ENCODE measurements around the gene EYA4. TPM values are rescaled to one million over a fixed set of nuclear protein-coding genes. Genes with fewer than 3 reads are reported as not detected.
"Not testable (repeated sequence)": the region's sequence is repeated elsewhere in the genome, so short reads cannot be mapped to it uniquely, and the experiment has no call there.

The EYA4 gene
- total RNA-seq, 1 donor from 2014 or later, result 0.40 TPM

GRCh38 chr6:133394630-133395029 is 153.5 kb downstream of the EYA4 start:
- H3K4me3 Mint-ChIP-seq, result no peak overlapping the region
- no peak overlapping the region for H3K27ac Mint-ChIP-seq
- no peaks in the 10 kb centered on the region for H3K9me3 Mint-ChIP-seq
- ATAC-seq (ENCODE audit: low read depth) (no peak), DNase-seq (no peak)
- POLR2A ChIA-PET, result no interaction called here
- CTCF ChIA-PET, result no interaction called here
- TF ChIP-seq, protein P1, sequence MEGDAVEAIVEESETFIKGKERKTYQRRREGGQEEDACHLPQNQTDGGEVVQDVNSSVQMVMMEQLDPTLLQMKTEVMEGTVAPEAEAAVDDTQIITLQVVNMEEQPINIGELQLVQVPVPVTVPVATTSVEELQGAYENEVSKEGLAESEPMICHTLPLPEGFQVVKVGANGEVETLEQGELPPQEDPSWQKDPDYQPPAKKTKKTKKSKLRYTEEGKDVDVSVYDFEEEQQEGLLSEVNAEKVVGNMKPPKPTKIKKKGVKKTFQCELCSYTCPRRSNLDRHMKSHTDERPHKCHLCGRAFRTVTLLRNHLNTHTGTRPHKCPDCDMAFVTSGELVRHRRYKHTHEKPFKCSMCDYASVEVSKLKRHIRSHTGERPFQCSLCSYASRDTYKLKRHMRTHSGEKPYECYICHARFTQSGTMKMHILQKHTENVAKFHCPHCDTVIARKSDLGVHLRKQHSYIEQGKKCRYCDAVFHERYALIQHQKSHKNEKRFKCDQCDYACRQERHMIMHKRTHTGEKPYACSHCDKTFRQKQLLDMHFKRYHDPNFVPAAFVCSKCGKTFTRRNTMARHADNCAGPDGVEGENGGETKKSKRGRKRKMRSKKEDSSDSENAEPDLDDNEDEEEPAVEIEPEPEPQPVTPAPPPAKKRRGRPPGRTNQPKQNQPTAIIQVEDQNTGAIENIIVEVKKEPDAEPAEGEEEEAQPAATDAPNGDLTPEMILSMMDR (IDR thresholded peaks at IDR 0.05), result no peak
- H3K27me3 Mint-ChIP-seq, result peaks cover 3% of the 10 kb centered on the region
- intact Hi-C loops (cut with micrococcal nuclease), result no loop called here
- H3K36me3 Mint-ChIP-seq (ENCODE audit: low read depth), result no peaks in the 10 kb centered on the region
- H3K4me1 Mint-ChIP-seq, result no peaks in the 10 kb centered on the region

DNA sequence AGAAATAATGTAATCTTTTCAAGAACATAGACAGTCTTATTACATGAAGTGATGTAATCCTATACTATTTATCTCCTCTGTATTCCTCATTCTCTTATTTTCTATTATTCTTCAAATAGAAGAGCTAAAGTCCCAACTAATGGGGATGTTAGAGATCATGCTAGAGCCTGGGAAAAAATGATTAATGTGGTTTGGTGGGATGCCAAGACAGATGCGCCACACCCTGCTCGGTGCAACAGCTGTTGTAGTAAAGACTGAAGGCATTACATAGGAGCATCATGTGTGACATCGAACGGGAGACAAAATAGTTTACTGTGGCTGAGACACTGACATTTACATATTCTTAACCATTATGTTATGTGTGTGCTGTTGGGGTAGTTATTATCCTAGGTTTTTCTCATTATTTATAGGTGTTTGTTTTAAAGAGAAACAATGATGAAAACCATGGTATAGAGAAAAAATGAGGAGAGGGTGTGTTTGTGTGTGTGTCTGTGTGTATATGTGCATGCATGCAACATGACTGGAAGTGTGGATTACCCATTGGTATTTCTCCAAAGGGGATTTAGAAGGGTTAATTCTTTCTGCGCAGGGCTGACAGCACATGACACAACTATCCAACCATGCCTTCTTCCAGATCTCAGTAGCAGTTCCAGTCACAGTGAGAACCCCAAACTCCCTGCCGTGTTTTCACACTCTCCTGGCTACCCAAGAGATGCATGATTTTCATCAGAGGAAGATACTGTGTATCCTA is 155.3 kb downstream of the EYA4 start:
- Mint-ChIP-seq H3K9me3 (peaks cover 3% of the 10 kb centered on the region), H3K27ac (no peak overlapping the region), H3K4me3 (no peak overlapping the region), H3K27me3 (peaks cover 3% of the 10 kb centered on the region), H3K36me3 (ENCODE audit: low read depth) (no peaks in the 10 kb centered on the region), H3K4me1 (no peaks in the 10 kb centered on the region)
- DNase-seq, result no peak
- intact Hi-C loops (cut with micrococcal nuclease), result no loop called here
- ATAC-seq (ENCODE audit: low read depth), result no peak
- CTCF ChIA-PET, result no interaction called here
- POLR2A ChIA-PET, result no interaction called here
- TF ChIP-seq, protein P1 (IDR thresholded peaks at IDR 0.05), result no peak

DNA sequence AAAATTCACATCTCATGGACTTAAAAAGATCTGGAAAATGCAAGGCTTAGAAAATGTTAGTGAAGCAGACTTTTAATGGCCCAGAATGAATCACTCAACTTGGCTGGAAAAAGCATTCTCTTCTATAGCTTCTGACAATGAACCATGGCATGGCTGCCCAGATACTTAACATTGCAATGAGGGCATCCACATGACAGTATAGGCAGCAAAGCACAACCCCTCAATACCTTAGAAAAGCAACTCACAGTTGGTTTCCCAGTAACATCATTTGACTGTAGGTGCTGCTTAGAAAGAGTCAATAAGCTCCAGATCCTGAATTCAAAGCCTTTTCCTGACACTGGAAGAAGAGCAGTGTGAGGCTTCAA is 155.8 kb downstream of the EYA4 start:
- Mint-ChIP-seq H3K9me3 (peaks cover 3% of the 10 kb centered on the region), H3K36me3 (ENCODE audit: low read depth) (no peaks in the 10 kb centered on the region), H3K27ac (no peak overlapping the region), H3K4me1 (no peaks in the 10 kb centered on the region), H3K4me3 (no peak overlapping the region), H3K27me3 (peaks cover 3% of the 10 kb centered on the region)
- intact Hi-C loops (cut with micrococcal nuclease), result no loop called here
- DNase-seq (no peak), ATAC-seq (ENCODE audit: low read depth) (no peak)
- TF ChIP-seq, protein P1 (IDR thresholded peaks at IDR 0.05), result no peak
- CTCF ChIA-PET, result no interaction called here
- POLR2A ChIA-PET, result no interaction called here

- DNase-seq; H3K27me3 Mint-ChIP-seq; ATAC-seq (ENCODE audit: low read depth); H3K9me3 Mint-ChIP-seq; H3K36me3 Mint-ChIP-seq (ENCODE audit: low read depth); intact Hi-C loops (cut with micrococcal nuclease); H3K4me1 Mint-ChIP-seq; CTCF ChIA-PET; POLR2A ChIA-PET; H3K4me3 Mint-ChIP-seq; H3K27ac Mint-ChIP-seq: not testable (repeated sequence)
Observed at GRCh38 chr6:133397601-133398000, 156.4 kb downstream of the EYA4 start.

DNA sequence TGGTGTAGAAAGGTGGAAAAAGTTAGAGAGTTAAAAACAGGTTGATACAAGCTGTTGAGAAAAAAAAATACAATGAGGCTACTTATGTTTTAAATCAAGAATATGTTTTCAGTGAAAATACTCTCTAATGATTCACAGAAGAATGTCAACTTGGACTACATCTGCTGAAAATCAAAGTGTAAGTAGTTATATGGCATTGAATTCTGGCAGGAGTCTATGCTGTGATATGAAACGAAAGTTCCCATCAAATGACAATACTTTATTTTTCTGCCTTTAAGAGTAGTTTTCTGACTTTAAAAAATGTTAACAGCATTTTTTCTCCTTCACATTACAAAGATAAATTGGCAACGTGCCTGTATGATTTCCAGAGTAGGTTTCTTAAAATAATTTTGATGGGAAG is 158.3 kb downstream of the EYA4 start:
- Mint-ChIP-seq H3K36me3 (ENCODE audit: low read depth) (no peaks in the 10 kb centered on the region), H3K27ac (no peak overlapping the region), H3K4me1 (no peaks in the 10 kb centered on the region), H3K9me3 (peaks cover 3% of the 10 kb centered on the region), H3K27me3 (peaks cover 3% of the 10 kb centered on the region), H3K4me3 (no peak overlapping the region)
- intact Hi-C loops (cut with micrococcal nuclease), result no loop called here
- ATAC-seq (ENCODE audit: low read depth) (no peak), DNase-seq (no peak)
- POLR2A ChIA-PET, result no interaction called here
- CTCF ChIA-PET, result no interaction called here
- TF ChIP-seq, protein P1 (IDR thresholded peaks at IDR 0.05), result no peak

- ChIA-PET CTCF (interaction anchor here (0.5 kb wide), 1 partner anchor 11 kb away, joined by 4 read pairs; no protein-coding TSS in a partner anchor), POLR2A (no interaction called here)
- TF ChIP-seq, protein P1 (IDR thresholded peaks at IDR 0.05), result no peak
- DNase-seq (no peak), ATAC-seq (ENCODE audit: low read depth) (no peak)
- no peak overlapping the region for H3K4me3 Mint-ChIP-seq
- H3K9me3 Mint-ChIP-seq, result peaks cover 3% of the 10 kb centered on the region
- H3K27me3 Mint-ChIP-seq, result no peaks in the 10 kb centered on the region
- H3K4me1 Mint-ChIP-seq, result no peaks in the 10 kb centered on the region
- intact Hi-C loops (cut with micrococcal nuclease), result no loop called here
- H3K36me3 Mint-ChIP-seq (ENCODE audit: low read depth), result no peaks in the 10 kb centered on the region
- H3K27ac Mint-ChIP-seq, result no peak overlapping the region
Observed at GRCh38 chr6:133404151-133404550, 163.0 kb downstream of the EYA4 start.
